IgD-negative memory B cell (primary cell): ENCODE data around the gene HEMK1. TPM values are rescaled to one million over a fixed set of nuclear protein-coding genes. Genes with fewer than 3 reads are reported as not detected.
A peak's percentile ranks its signal among the peaks of the same experiment; 100 is the strongest.

Experiments
- H3K27ac Mint-ChIP-seq, 3 donors: one replicate each; pipeline ENCODE4 v1.8.0; 2020 to 2022; ENCODE audit warnings: mild to moderate bottlenecking in 3 of 3, mixed read lengths in 3 of 3, moderate library complexity in 1 of 3
- H3K27me3 Mint-ChIP-seq: one replicate; pipeline ENCODE4 v1.8.0; 2021; ENCODE audit warnings: mixed read lengths
- H3K36me3 Mint-ChIP-seq: one replicate; pipeline ENCODE4 v1.8.0; 2020; ENCODE audit warnings: mild to moderate bottlenecking, mixed read lengths
- H3K4me1 Mint-ChIP-seq, 3 donors: one replicate each; pipeline ENCODE4 v1.8.0; 2020 to 2022; ENCODE audit warnings: mixed read lengths in 3 of 3, mild to moderate bottlenecking in 1 of 3
- H3K4me3 Mint-ChIP-seq, 4 donors: one replicate each; pipeline ENCODE4 v1.8.0; 2020 to 2022; ENCODE audit warnings: mild to moderate bottlenecking in 4 of 4, mixed read lengths in 4 of 4, moderate library complexity in 3 of 4
- H3K9me3 Mint-ChIP-seq, 3 donors: one replicate each; pipeline ENCODE4 v1.8.0; 2020 to 2021; ENCODE audit warnings: mixed read lengths in 3 of 3, mild to moderate bottlenecking in 1 of 3
- polyA plus RNA-seq: library from polyadenylated mRNA; unstranded; fragments of 300-500 nt; fragmentation: Illumina TruSeq; gene quantifications from one replicate; pipeline ENCODE4 v1.2.3, GENCODE V29; 2021

The HEMK1 gene
- polyA plus RNA-seq, 1 donor from 2014 or later, result 30.5 TPM

DNA sequence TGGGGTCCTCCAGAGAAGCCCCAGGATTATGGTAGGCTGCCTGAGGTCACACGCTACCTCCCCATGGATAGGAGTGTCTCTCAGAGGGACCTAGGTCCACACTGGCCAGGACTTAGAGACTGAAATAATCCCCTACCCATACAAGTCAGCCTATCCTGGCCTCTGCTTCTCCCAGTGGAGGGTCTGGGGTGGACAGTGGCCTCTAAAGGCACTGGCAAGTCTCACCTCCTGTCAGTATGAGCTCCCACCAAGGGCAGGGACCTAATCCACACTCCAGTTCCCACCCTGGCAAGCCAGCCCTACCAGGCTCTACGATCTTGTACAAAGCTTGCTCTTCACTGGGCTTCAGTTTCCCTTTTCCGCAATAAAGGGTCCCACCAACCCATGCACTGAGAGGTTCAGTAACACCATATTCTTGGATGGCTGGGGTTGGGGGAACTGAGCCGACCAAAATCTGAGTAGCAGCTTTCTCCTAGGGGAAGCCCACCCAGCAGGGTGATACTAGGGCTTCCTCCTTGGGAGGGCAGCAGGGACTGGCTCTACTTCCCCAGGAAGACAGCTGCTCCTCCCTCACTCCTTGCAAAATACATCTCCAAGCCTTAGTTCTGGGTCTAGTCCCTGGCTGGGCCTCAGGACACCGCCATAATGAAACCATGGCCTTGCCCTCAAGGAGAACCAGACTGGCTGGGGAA lies 39.9 kb downstream of the HEMK1 start:
- H3K36me3 Mint-ChIP-seq, result peaks cover under 1% of the 10 kb centered on the region
- no peaks in the 10 kb centered on the region for H3K27me3 Mint-ChIP-seq
- H3K9me3 Mint-ChIP-seq, result no peaks in the 10 kb centered on the region
- peak overlapping the region in 1 of 3 donors; percentile 82 for H3K27ac Mint-ChIP-seq
- peaks cover 9 to 34% (median 22%) of the 10 kb centered on the region in 3 donors for H3K4me1 Mint-ChIP-seq
- H3K4me3 Mint-ChIP-seq, result peak overlapping the region in 3 of 4 donors; percentile 64 to 90 (median 88)

DNA sequence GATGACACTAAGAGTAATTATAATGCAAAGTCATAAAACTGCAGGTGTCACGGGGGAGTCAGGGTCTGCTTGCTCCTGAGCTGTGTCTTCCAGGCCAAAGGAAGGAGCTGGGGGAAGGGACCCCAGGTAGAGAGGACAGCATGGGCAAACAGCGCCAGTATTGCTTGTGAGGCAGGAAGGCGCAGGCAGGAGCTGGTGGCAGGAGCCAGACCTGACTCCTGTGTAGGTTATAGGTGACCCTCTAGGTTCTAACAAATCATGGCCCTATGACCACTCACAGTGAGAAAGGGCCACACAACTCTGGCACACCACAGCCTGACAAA lies 40.4 kb downstream of the HEMK1 start:
- peaks cover 10 to 30% (median 22%) of the 10 kb centered on the region in 3 donors for H3K4me1 Mint-ChIP-seq
- no peaks in the 10 kb centered on the region for H3K9me3 Mint-ChIP-seq
- no peaks in the 10 kb centered on the region for H3K36me3 Mint-ChIP-seq
- H3K27ac Mint-ChIP-seq, result peak overlapping the region in 1 of 3 donors; percentile 82
- no peaks in the 10 kb centered on the region for H3K27me3 Mint-ChIP-seq
- H3K4me3 Mint-ChIP-seq, result peak overlapping the region in 3 of 4 donors; percentile 64 to 90 (median 88)

- Mint-ChIP-seq H3K4me1 (peaks cover 10 to 26% (median 18%) of the 10 kb centered on the region in 3 donors), H3K36me3 (no peaks in the 10 kb centered on the region), H3K27me3 (no peaks in the 10 kb centered on the region), H3K27ac (peak overlapping the region in 2 of 3 donors; percentile 82 to 84), H3K9me3 (no peaks in the 10 kb centered on the region), H3K4me3 (peak overlapping the region; percentile 88 to 96 (median 92))
Observed at GRCh38 chr3:50610181-50610971, 41.1 kb downstream of the HEMK1 start.

DNA sequence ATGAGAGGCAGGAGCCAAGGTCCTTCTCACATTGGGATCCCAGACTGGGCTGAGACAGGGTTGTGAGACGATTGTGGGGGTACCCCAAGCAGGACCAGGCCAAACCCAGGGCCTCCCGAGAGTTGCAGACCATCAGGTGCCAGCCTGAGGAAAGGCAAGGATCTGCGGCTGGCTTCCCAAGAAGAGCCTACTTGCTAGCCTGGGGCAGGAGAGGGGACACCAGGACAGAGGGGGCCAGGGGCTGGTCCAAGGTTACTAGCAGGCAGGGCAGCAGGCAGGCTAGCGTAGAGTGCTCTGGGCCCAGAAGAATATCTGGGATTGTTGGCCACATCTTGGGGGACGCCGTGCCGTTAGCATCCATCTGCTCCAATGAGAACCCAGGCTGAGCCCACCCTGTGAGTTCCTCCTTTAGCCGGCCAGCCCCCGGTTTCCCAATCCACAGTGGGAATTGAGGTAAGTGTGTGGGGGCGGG lies 41.7 kb downstream of the HEMK1 start:
- Mint-ChIP-seq H3K9me3 (no peaks in the 10 kb centered on the region), H3K4me3 (peak overlapping the region; percentile 88 to 96 (median 92)), H3K27me3 (no peaks in the 10 kb centered on the region), H3K4me1 (peaks cover 10 to 23% (median 20%) of the 10 kb centered on the region in 3 donors), H3K36me3 (no peaks in the 10 kb centered on the region), H3K27ac (peak overlapping the region in 2 of 3 donors; percentile 82 to 84)

GRCh38 chr3:50611464-50612233 lies 42.3 kb downstream of the HEMK1 start, which contains the start of gene CISH:
TSS of gene CISH (minus strand) at chr3:50611774. CDS start at chr3:50611650, 124 bp downstream.
- Mint-ChIP-seq H3K4me3 (peak within 1 kb of the TSS; percentile 88 to 96 (median 92)), H3K9me3 (no peaks in the 10 kb centered on the region), H3K36me3 (no peaks in the 10 kb centered on the region), H3K27ac (peak within 1 kb of the TSS; percentile 82 to 86 (median 84)), H3K27me3 (no peaks in the 10 kb centered on the region), H3K4me1 (peaks cover 13 to 27% (median 22%) of the 10 kb centered on the region in 3 donors)

- Mint-ChIP-seq H3K27me3 (no peaks in the 10 kb centered on the region), H3K27ac (peak overlapping the region; percentile 82 to 86 (median 84)), H3K9me3 (no peaks in the 10 kb centered on the region), H3K4me3 (peak overlapping the region; percentile 88 to 96 (median 92)), H3K4me1 (peaks cover 13 to 27% (median 22%) of the 10 kb centered on the region in 3 donors), H3K36me3 (no peaks in the 10 kb centered on the region)
Observed at GRCh38 chr3:50612234-50612882, 43.0 kb downstream of the HEMK1 start.

- no peaks in the 10 kb centered on the region for H3K36me3 Mint-ChIP-seq
- H3K4me1 Mint-ChIP-seq, result peaks cover 13 to 30% (median 22%) of the 10 kb centered on the region in 3 donors
- H3K27ac Mint-ChIP-seq, result peak overlapping the region; percentile 16 to 84 (median 82)
- H3K27me3 Mint-ChIP-seq, result no peaks in the 10 kb centered on the region
- H3K4me3 Mint-ChIP-seq, result peak overlapping the region; percentile 88 to 96 (median 92)
- no peaks in the 10 kb centered on the region for H3K9me3 Mint-ChIP-seq
Observed at GRCh38 chr3:50612970-50613846, 43.9 kb downstream of the HEMK1 start.

DNA sequence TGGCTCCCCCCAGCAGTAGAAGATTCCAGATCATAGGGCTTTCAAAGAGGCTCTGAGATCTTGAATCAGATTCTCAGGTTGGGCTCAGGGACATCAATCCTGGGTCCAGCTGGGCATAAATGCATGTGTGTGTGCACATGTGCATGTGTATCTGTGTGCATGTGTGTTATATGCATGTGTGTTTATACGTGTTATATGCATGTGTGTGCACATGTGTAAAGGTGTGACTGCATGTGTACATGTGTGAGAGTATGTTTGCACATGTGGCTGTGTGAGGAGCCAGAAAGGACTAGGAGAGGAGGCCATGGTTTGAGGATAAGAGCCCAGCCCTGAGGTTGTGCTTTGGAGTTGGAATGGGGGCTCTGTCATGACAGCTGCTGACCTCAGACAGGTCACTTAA lies 45.9 kb downstream of the HEMK1 start:
- H3K36me3 Mint-ChIP-seq, result no peaks in the 10 kb centered on the region
- H3K27me3 Mint-ChIP-seq, result no peaks in the 10 kb centered on the region
- no peak overlapping the region for H3K27ac Mint-ChIP-seq
- H3K9me3 Mint-ChIP-seq, result no peaks in the 10 kb centered on the region
- no peak overlapping the region for H3K4me3 Mint-ChIP-seq
- peaks cover 20 to 37% (median 25%) of the 10 kb centered on the region in 3 donors for H3K4me1 Mint-ChIP-seq

DNA sequence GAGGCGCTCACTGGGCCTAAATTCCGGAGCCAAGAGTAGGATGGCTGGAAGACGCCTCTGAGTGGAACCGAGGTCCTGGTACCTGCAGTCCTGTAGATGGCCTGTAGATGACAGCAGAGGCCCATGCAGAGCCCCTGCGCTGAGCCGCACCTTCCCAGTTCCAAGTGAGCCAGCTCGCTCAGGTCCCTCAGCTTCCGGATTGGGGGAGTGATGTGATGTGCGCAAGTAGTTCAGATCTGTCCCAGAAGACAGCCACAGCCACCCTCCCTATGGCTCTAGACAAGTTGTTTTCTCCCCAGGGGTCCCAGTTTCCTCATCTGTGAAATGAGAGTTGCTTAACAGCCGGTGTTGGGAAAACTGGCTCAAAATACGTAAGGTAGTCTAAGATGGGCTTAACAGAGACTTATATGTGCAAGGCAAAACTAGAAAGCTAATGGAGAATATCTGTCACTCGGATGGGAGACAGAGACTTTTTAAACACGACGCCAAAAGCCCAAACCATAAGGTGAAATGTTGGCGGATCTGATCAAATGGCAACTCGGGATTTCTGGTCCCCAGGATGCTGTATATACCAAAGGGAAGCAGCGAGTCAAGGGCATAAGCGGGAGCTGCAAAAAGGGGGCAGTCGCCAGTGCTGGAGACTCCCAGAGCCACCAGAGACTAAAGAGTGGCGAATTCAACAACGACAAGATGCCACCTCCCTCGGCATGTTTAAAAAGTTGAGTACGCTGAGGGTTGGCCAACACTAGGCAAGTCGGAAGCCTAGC lies 46.9 kb downstream of the HEMK1 start:
- H3K9me3 Mint-ChIP-seq, result no peaks in the 10 kb centered on the region
- peaks cover 26 to 36% (median 28%) of the 10 kb centered on the region in 3 donors for H3K4me1 Mint-ChIP-seq
- H3K4me3 Mint-ChIP-seq, result peak overlapping the region; percentile 83 to 98 (median 96)
- H3K27me3 Mint-ChIP-seq, result no peaks in the 10 kb centered on the region
- no peaks in the 10 kb centered on the region for H3K36me3 Mint-ChIP-seq
- peak overlapping the region; percentile 89 to 94 (median 91) for H3K27ac Mint-ChIP-seq

- peak overlapping the region; percentile 89 to 94 (median 91) for H3K27ac Mint-ChIP-seq
- H3K4me3 Mint-ChIP-seq, result peak overlapping the region; percentile 83 to 98 (median 96)
- no peaks in the 10 kb centered on the region for H3K27me3 Mint-ChIP-seq
- H3K9me3 Mint-ChIP-seq, result no peaks in the 10 kb centered on the region
- H3K36me3 Mint-ChIP-seq, result no peaks in the 10 kb centered on the region
- H3K4me1 Mint-ChIP-seq, result peaks cover 26 to 36% (median 28%) of the 10 kb centered on the region in 3 donors
Observed at GRCh38 chr3:50616770-50617095, 47.4 kb downstream of the HEMK1 start.

- Mint-ChIP-seq H3K4me3 (peak within 1 kb of the TSS; percentile 92 to 98 (median 96)), H3K9me3 (no peaks in the 10 kb centered on the region), H3K27me3 (no peaks in the 10 kb centered on the region), H3K36me3 (no peaks in the 10 kb centered on the region), H3K27ac (peak within 1 kb of the TSS; percentile 89 to 96 (median 94)), H3K4me1 (peaks cover 24 to 35% (median 29%) of the 10 kb centered on the region in 3 donors)
Observed at GRCh38 chr3:50617096-50617791, 47.9 kb downstream of the HEMK1 start, which contains the start of gene MAPKAPK3. TSS of gene MAPKAPK3 (plus strand) at chr3:50617151. CDS start at chr3:50617566, 415 bp downstream.

- peak overlapping the region; percentile 63 to 96 (median 89) for H3K27ac Mint-ChIP-seq
- no peaks in the 10 kb centered on the region for H3K27me3 Mint-ChIP-seq
- peaks cover 28 to 32% (median 31%) of the 10 kb centered on the region in 3 donors for H3K4me1 Mint-ChIP-seq
- H3K9me3 Mint-ChIP-seq, result no peaks in the 10 kb centered on the region
- H3K4me3 Mint-ChIP-seq, result peak overlapping the region; percentile 92 to 98 (median 95)
- no peaks in the 10 kb centered on the region for H3K36me3 Mint-ChIP-seq
Observed at GRCh38 chr3:50617911-50618481, 48.7 kb downstream of the HEMK1 start.
